H9 (cell line): ENCODE results near the gene SASS6. TPM values are rescaled to one million over a fixed set of nuclear protein-coding genes. Genes with fewer than 3 reads are reported as not detected.

Source experiments
- DNase-seq: peaks from one replicate; pipeline ENCODE4 v3.0.0-alpha.2; 2017
- H2AFZ ChIP-seq: one replicate; pipeline ENCODE4 v1.6.1; 2013; ENCODE audit warnings: mild to moderate bottlenecking, low read length, control low read depth, moderate library complexity
- H2AK5ac ChIP-seq: 2 replicates; pipeline ENCODE4 v1.6.1; 2013; ENCODE audit warnings: low read length, control low read depth, mixed read lengths; ENCODE audit not compliant: insufficient read length
- H2BK120ac ChIP-seq: one replicate; pipeline ENCODE4 v1.6.1; 2013; ENCODE audit warnings: low read depth, mild to moderate bottlenecking, low read length, control low read depth, inconsistent platforms; ENCODE audit not compliant: poor library complexity, severe bottlenecking
- H2BK12ac ChIP-seq: 2 replicates; pipeline ENCODE4 v1.6.1; 2013; ENCODE audit warnings: low read length, control low read depth, mixed read lengths, low read depth; ENCODE audit not compliant: insufficient read length
- H2BK15ac ChIP-seq: 2 replicates; pipeline ENCODE4 v1.6.1; 2013; ENCODE audit warnings: low read depth, low read length, control low read depth
- H2BK20ac ChIP-seq: one replicate; pipeline ENCODE4 v1.6.1; 2013; ENCODE audit warnings: low read depth, mild to moderate bottlenecking, low read length, control low read depth, inconsistent platforms; ENCODE audit not compliant: poor library complexity, severe bottlenecking
- H2BK5ac ChIP-seq: 2 replicates; pipeline ENCODE4 v1.6.1; 2013; ENCODE audit warnings: low read length, control low read depth, mixed read lengths; ENCODE audit not compliant: insufficient read length
- H3K14ac ChIP-seq: 2 replicates; pipeline ENCODE4 v1.6.1; 2013; ENCODE audit warnings: low read length, control low read depth; ENCODE audit not compliant: insufficient read depth
- H3K18ac ChIP-seq: 2 replicates; pipeline ENCODE4 v1.6.1; 2013; ENCODE audit warnings: low read depth, mild to moderate bottlenecking, mixed read lengths, low read length, control low read depth; ENCODE audit not compliant: insufficient read length
- H3K23ac ChIP-seq: 2 replicates; pipeline ENCODE4 v1.6.1; 2013; ENCODE audit warnings: low read length, control low read depth, mixed read lengths, low read depth; ENCODE audit not compliant: insufficient read length
- H3K23me2 ChIP-seq: 2 replicates; pipeline ENCODE4 v1.6.1; 2013; ENCODE audit warnings: low read depth, mild to moderate bottlenecking, mixed read lengths, low read length, control low read depth; ENCODE audit not compliant: insufficient read length, poor library complexity, severe bottlenecking
- H3K27ac ChIP-seq: 2 replicates; pipeline ENCODE4 v1.5.1; 2013; ENCODE audit warnings: low read length, control low read depth, mixed read lengths, low read depth; ENCODE audit not compliant: insufficient read length
- H3K27me3 ChIP-seq: 2 replicates; pipeline ENCODE4 v1.6.1; 2013; ENCODE audit warnings: low read length, control low read depth, inconsistent platforms; ENCODE audit not compliant: insufficient read depth
- H3K4ac ChIP-seq: 2 replicates; pipeline ENCODE4 v1.6.1; 2013; ENCODE audit warnings: low read depth, mild to moderate bottlenecking, control low read depth, inconsistent platforms, low read length, moderate library complexity
- H3K4me1 ChIP-seq: 2 replicates; pipeline ENCODE4 v1.6.1; 2013; ENCODE audit warnings: low read length, control low read depth, inconsistent platforms; ENCODE audit not compliant: insufficient read depth
- H3K4me2 ChIP-seq: 2 replicates; pipeline ENCODE4 v1.6.1; 2013; ENCODE audit warnings: low read length, control low read depth, mixed read lengths; ENCODE audit not compliant: insufficient read length, insufficient read depth
- H3K56ac ChIP-seq: 2 replicates; pipeline ENCODE4 v1.6.1; 2013; ENCODE audit warnings: low read depth, mild to moderate bottlenecking, mixed read lengths, low read length, control low read depth; ENCODE audit not compliant: insufficient read length
- H3K79me1 ChIP-seq: 2 replicates; pipeline ENCODE4 v1.6.1; 2013; ENCODE audit warnings: low read depth, mild to moderate bottlenecking, moderate library complexity, low read length, control low read depth, inconsistent platforms; ENCODE audit not compliant: insufficient read depth, poor library complexity, severe bottlenecking
- H3K79me2 ChIP-seq: 2 replicates; pipeline ENCODE4 v1.6.1; 2013; ENCODE audit warnings: low read length, control low read depth, inconsistent platforms; ENCODE audit not compliant: insufficient read depth
- H3K9ac ChIP-seq: 2 replicates; pipeline ENCODE4 v1.6.1; 2013; ENCODE audit warnings: low read length, control low read depth, mixed read lengths; ENCODE audit not compliant: insufficient read length; ENCODE audit errors: extremely low read depth
- H3K9me3 ChIP-seq: one replicate; pipeline ENCODE4 v1.6.1; 2013; ENCODE audit warnings: low read depth, low read length, inconsistent platforms; ENCODE audit not compliant: control insufficient read depth
- H3T11ph ChIP-seq: one replicate; pipeline ENCODE4 v1.6.1; 2013; ENCODE audit warnings: mild to moderate bottlenecking, low read length, control low read depth, inconsistent platforms
- H4K20me1 ChIP-seq: one replicate; pipeline ENCODE4 v1.6.1; 2013; ENCODE audit not compliant: control insufficient read depth, insufficient read length, insufficient read depth
- H4K5ac ChIP-seq: 2 replicates; pipeline ENCODE4 v1.6.1; 2013; ENCODE audit warnings: low read depth, mild to moderate bottlenecking, mixed read lengths, low read length, control low read depth; ENCODE audit not compliant: insufficient read length
- H4K8ac ChIP-seq: replicated peaks from 2 replicates; pipeline ENCODE4 v1.6.1; 2013; ENCODE audit warnings: low read length, control low read depth, mixed read lengths, low read depth; ENCODE audit not compliant: insufficient read length
- H4K91ac ChIP-seq: 2 replicates; pipeline ENCODE4 v1.6.1; 2013; ENCODE audit warnings: low read depth, mild to moderate bottlenecking, moderate library complexity, mixed read lengths, low read length, control low read depth; ENCODE audit not compliant: insufficient read length
- H3K27ac Mint-ChIP-seq, 3 experiments: 2 replicates in 2 of 3; 3 replicates in 1 of 3; pipeline ENCODE4 v1.8.0; 2020 to 2021; ENCODE audit warnings: mixed read lengths in 3 of 3, mild to moderate bottlenecking in 1 of 3, moderate library complexity in 1 of 3
- H3K27me3 Mint-ChIP-seq: 2 replicates; pipeline ENCODE4 v1.8.0; 2021; ENCODE audit warnings: low read depth, mild to moderate bottlenecking, moderate library complexity, mixed read lengths
- H3K36me3 Mint-ChIP-seq, 3 experiments: 2 replicates in 2 of 3; 3 replicates in 1 of 3; pipeline ENCODE4 v1.8.0; 2020 to 2021; ENCODE audit warnings: low read depth in 3 of 3, mixed read lengths in 3 of 3; ENCODE audit not compliant: insufficient read depth in 1 of 3
- H3K4me1 Mint-ChIP-seq, 2 experiments: 2 replicates each; pipeline ENCODE4 v1.8.0; 2020; ENCODE audit warnings: mixed read lengths in 2 of 2
- H3K4me3 Mint-ChIP-seq, 2 experiments: 2 replicates in 1 of 2; 3 replicates in 1 of 2; pipeline ENCODE4 v1.8.0; 2020 to 2021; ENCODE audit warnings: mild to moderate bottlenecking in 2 of 2, mixed read lengths in 2 of 2, moderate library complexity in 1 of 2
- H3K9me3 Mint-ChIP-seq, 2 experiments: 2 replicates in 1 of 2; 3 replicates in 1 of 2; pipeline ENCODE4 v1.8.0; 2020; ENCODE audit warnings: mild to moderate bottlenecking in 2 of 2, mixed read lengths in 2 of 2, moderate library complexity in 1 of 2
- total RNA-seq: library from RNA; stranded (reverse); gene quantifications from 2 replicates; pipeline ENCODE4 v1.2.1, GENCODE V29; 2021
- TF ChIP-seq, protein P1 (sequence below): fragments of 200-600 bp; sonication (generic); conservative IDR thresholded peaks from 3 replicates; pipeline ENCODE4 v1.8.0; 2021; ENCODE audit warnings: antibody characterized with exemption, mild to moderate bottlenecking

The SASS6 gene
- total RNA-seq, 1 experiment from 2014 or later = 15.2 TPM

DNA sequence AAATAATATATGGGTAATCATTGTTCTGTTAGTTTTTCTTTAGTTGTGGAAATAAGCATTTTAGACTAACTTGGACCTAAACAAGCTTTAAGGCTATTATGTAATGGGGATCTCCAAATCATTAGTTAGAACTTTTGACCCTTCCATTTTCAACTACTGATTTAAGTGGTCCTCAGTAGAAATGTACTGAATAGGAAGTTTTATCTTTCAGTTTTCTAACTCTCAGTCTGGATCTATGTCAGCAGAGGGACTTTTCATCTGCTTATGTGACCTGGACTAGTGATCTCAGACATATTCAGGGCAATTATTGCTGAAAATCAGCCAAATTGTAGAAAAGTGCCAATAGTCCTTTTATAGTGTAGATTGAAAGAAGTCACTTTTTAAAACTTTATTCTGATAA, 56.0 kb downstream of the SASS6 start:
- H2AFZ ChIP-seq = no peak overlapping the region
- H3K56ac ChIP-seq = no peak overlapping the region
- no peaks in the 10 kb centered on the region for H3K27me3 ChIP-seq
- H2BK120ac ChIP-seq = no peak overlapping the region
- no peak overlapping the region for H3K27ac ChIP-seq
- H3K27ac Mint-ChIP-seq = peak overlapping the region in 1 of 3 experiments; percentile 58; a peak in 1 of 7 replicates
- no peaks in the 10 kb centered on the region for H4K20me1 ChIP-seq
- no peaks in the 10 kb centered on the region for H3K27me3 Mint-ChIP-seq
- H4K91ac ChIP-seq = no peak overlapping the region
- no peaks in the 10 kb centered on the region for H3K9me3 Mint-ChIP-seq
- H3K18ac ChIP-seq = no peak overlapping the region
- H3K36me3 Mint-ChIP-seq = peaks cover 18 to 61% (median 40%) of the 10 kb centered on the region in 3 experiments; a peak in 6 of 7 replicates
- H4K8ac ChIP-seq = no peak overlapping the region
- no peaks in the 10 kb centered on the region for H3K4me1 ChIP-seq
- no peaks in the 10 kb centered on the region for H3K23me2 ChIP-seq
- H4K5ac ChIP-seq = no peak overlapping the region
- H2BK5ac ChIP-seq = no peak overlapping the region
- H3K14ac ChIP-seq = no peak overlapping the region
- TF ChIP-seq, protein P1, sequence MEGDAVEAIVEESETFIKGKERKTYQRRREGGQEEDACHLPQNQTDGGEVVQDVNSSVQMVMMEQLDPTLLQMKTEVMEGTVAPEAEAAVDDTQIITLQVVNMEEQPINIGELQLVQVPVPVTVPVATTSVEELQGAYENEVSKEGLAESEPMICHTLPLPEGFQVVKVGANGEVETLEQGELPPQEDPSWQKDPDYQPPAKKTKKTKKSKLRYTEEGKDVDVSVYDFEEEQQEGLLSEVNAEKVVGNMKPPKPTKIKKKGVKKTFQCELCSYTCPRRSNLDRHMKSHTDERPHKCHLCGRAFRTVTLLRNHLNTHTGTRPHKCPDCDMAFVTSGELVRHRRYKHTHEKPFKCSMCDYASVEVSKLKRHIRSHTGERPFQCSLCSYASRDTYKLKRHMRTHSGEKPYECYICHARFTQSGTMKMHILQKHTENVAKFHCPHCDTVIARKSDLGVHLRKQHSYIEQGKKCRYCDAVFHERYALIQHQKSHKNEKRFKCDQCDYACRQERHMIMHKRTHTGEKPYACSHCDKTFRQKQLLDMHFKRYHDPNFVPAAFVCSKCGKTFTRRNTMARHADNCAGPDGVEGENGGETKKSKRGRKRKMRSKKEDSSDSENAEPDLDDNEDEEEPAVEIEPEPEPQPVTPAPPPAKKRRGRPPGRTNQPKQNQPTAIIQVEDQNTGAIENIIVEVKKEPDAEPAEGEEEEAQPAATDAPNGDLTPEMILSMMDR = no peak
- no peak overlapping the region for H3K4me3 Mint-ChIP-seq
- DNase-seq = no peak
- H3K23ac ChIP-seq = no peak overlapping the region
- H3K9me3 ChIP-seq = no peaks in the 10 kb centered on the region
- no peak overlapping the region for H2BK12ac ChIP-seq
- peaks cover 11 to 20% of the 10 kb centered on the region in 2 experiments for H3K4me1 Mint-ChIP-seq
- no peak overlapping the region for H3K9ac ChIP-seq
- no peak overlapping the region for H3K4ac ChIP-seq
- no peak overlapping the region for H2AK5ac ChIP-seq
- no peak overlapping the region for H3T11ph ChIP-seq
- H2BK15ac ChIP-seq = no peak overlapping the region
- no peaks in the 10 kb centered on the region for H3K79me2 ChIP-seq
- H2BK20ac ChIP-seq = no peak overlapping the region
- no peak overlapping the region for H3K4me2 ChIP-seq
- H3K79me1 ChIP-seq = no peaks in the 10 kb centered on the region
